HepG2 (cell line): Measurements from ENCODE around the gene HSD11B1L. TPM values are rescaled to one million over a fixed set of nuclear protein-coding genes. Genes with fewer than 3 reads are reported as not detected.

Source experiments
- FOXJ3 ChIP-seq: sonication (generic); formaldehyde crosslinking; IDR thresholded peaks from 2 replicates; pipeline ENCODE4 v1.4.0; 2020; ENCODE audit warnings: missing genetic modification reagents, mild to moderate bottlenecking, borderline replicate concordance
- GATAD2A ChIP-seq: IDR thresholded peaks from 2 replicates; pipeline ENCODE4 v1.6.1; 2016
- MED1 ChIP-seq: sonication (generic); formaldehyde crosslinking; IDR thresholded peaks from 2 replicates; pipeline ENCODE4 v1.4.0; 2020; ENCODE audit warnings: missing genetic modification reagents
- NCOA2 ChIP-seq: sonication (generic); formaldehyde crosslinking; IDR thresholded peaks from 2 replicates; pipeline ENCODE4 v1.8.0; 2022; ENCODE audit warnings: inconsistent platforms
- PRPF4 ChIP-seq: fragments of 200-400 bp; formaldehyde crosslinking; IDR thresholded peaks from 2 replicates; pipeline ENCODE4 v1.6.1; 2016; ENCODE audit warnings: low read length, low read depth; ENCODE audit not compliant: poor library complexity, severe bottlenecking
- THYN1 ChIP-seq: sonication (generic); formaldehyde crosslinking; IDR thresholded peaks from 2 replicates; pipeline ENCODE4 v1.8.1; 2023; ENCODE audit warnings: low read depth, mild to moderate bottlenecking, moderate library complexity, missing genetic modification reagents, borderline replicate concordance
- ZNF160 ChIP-seq: sonication (generic); formaldehyde crosslinking; IDR thresholded peaks from 2 replicates; pipeline ENCODE4 v1.8.0; 2022; ENCODE audit warnings: mild to moderate bottlenecking, inconsistent platforms, missing genetic modification reagents
- ZNF430 ChIP-seq: sonication (generic); formaldehyde crosslinking; IDR thresholded peaks from 2 replicates; pipeline ENCODE4 v1.9.0; 2021; ENCODE audit warnings: mild to moderate bottlenecking, missing genetic modification reagents
- ZNF556 ChIP-seq: sonication (generic); formaldehyde crosslinking; IDR thresholded peaks from 2 replicates; pipeline ENCODE4 v1.4.0; 2020; ENCODE audit warnings: mild to moderate bottlenecking, missing genetic modification reagents, borderline replicate concordance
- ZNF629 ChIP-seq: sonication (generic); formaldehyde crosslinking; conservative IDR thresholded peaks from 2 replicates; pipeline ENCODE4 v1.5.0; 2020; ENCODE audit warnings: missing genetic modification reagents
- ZNF841 ChIP-seq: sonication (generic); formaldehyde crosslinking; IDR thresholded peaks from 2 replicates; pipeline ENCODE4 v1.8.1; 2023; ENCODE audit warnings: missing genetic modification reagents, borderline replicate concordance
- polyA plus RNA-seq, 8 experiments: library from polyadenylated mRNA; depleted of rRNA in 3 of 8; stranded (reverse) in 7 of 8; unstranded in 1 of 8; fragments of >200 nt; fragmentation: Illumina TruSeq in 4 of 8; extraction: Trizol in 4 of 8; gene quantifications; 2 replicates each; pipeline versions ENCODE4 v1.2.1 to v1.2.3, GENCODE V29; 2011 to 2016; ENCODE audit warnings: low read depth in 4 of 8, missing spikeins in 1 of 8, mixed read lengths in 1 of 8; ENCODE audit not compliant: insufficient read depth in 1 of 8
- total RNA-seq, 5 experiments: library from RNA; depleted of rRNA; stranded (reverse); fragments of >200 nt; fragmentation: Illumina TruSeq; extraction: Trizol; gene quantifications; 2 replicates each; pipeline ENCODE4 v1.2.3, GENCODE V29; 2016; ENCODE audit warnings: low read depth in 1 of 5
- TF ChIP-seq, protein P1 (sequence below): sonication (generic); formaldehyde crosslinking; IDR thresholded peaks from 2 replicates; pipeline ENCODE4 v1.8.0; 2022; ENCODE audit warnings: mild to moderate bottlenecking, missing genetic modification reagents, borderline replicate concordance
- TF ChIP-seq, protein P2 (sequence below): sonication (generic); formaldehyde crosslinking; IDR thresholded peaks from 2 replicates; pipeline ENCODE4 v1.9.0; 2021; ENCODE audit warnings: missing genetic modification reagents, mild to moderate bottlenecking, borderline replicate concordance
- TF ChIP-seq, protein P3 (sequence below): sonication (generic); formaldehyde crosslinking; IDR thresholded peaks from 2 replicates; pipeline ENCODE4 v1.8.0; 2022; ENCODE audit warnings: missing genetic modification reagents, mild to moderate bottlenecking, borderline replicate concordance
- TF ChIP-seq, protein P4 (sequence below): sonication (generic); formaldehyde crosslinking; IDR thresholded peaks from 2 replicates; pipeline ENCODE4 v1.5.1; 2020; ENCODE audit warnings: missing genetic modification reagents, mild to moderate bottlenecking, borderline replicate concordance
- TF ChIP-seq, protein P5 (sequence below): sonication (generic); formaldehyde crosslinking; IDR thresholded peaks from 2 replicates; pipeline ENCODE4 v1.4.0; 2020; ENCODE audit warnings: mild to moderate bottlenecking, missing genetic modification reagents, borderline replicate concordance
- TF ChIP-seq, protein P6 (sequence below): IDR thresholded peaks from 2 replicates; pipeline ENCODE4 v1.4.0; 2020; ENCODE audit warnings: mild to moderate bottlenecking, missing genetic modification reagents

HSD11B1L gene
- total and polyA plus RNA-seq, 2 of the 13 experiments (the other 11 are each of a cell fraction or from before 2014, with no cell fraction given) = 2.8 to 3.9 TPM

DNA sequence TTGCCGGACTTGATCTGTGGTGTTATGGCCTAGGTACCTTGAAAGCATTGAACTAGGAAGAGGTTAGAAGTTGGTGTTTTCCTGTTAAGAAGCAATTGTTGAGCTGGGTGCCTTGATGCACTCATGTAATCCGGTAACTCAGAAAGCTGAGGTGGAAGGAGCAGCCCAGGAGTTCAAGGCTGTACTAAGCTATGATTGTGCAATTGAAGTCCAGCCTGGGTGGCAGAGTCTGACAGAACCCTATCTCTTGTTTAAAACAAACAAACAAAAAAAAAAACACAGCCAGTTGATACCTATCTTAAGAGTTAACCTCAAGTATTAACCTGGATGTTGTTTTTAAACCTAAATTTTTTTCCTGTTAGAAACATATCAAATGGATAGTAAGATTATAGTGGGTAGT is 38.6 kb upstream of the HSD11B1L start (continued):
- TF ChIP-seq, protein P1, sequence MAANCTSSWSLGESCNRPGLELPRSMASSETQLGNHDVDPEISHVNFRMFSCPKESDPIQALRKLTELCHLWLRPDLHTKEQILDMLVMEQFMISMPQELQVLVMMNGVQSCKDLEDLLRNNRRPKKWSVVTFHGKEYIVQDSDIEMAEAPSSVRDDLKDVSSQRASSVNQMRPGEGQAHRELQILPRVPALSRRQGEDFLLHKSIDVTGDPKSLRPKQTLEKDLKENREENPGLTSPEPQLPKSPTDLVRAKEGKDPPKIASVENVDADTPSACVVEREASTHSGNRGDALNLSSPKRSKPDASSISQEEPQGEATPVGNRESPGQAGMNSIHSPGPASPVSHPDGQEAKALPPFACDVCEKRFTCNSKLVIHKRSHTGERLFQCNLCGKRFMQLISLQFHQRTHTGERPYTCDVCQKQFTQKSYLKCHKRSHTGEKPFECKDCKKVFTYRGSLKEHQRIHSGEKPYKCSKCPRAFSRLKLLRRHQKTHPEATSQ (CRISPR knock-in tag) = no peak
- TF ChIP-seq NCOA2 (CRISPR knock-in tag) (0 out of 2 replicates have a peak, but pooled peaks have one; percentile 18), FOXJ3 (CRISPR knock-in tag) (no peak), PRPF4 (no peak), ZNF160 (CRISPR knock-in tag) (no peak), THYN1 (CRISPR knock-in tag) (no peak), GATAD2A (CRISPR knock-in tag) (peak; percentile 80), MED1 (CRISPR knock-in tag) (0 out of 2 replicates have a peak, but pooled peaks have one; percentile 26), ZNF430 (CRISPR knock-in tag) (no peak), ZNF841 (CRISPR knock-in tag) (no peak), ZNF556 (no peak), ZNF629 (CRISPR knock-in tag) (no peak)
- TF ChIP-seq, protein P2, sequence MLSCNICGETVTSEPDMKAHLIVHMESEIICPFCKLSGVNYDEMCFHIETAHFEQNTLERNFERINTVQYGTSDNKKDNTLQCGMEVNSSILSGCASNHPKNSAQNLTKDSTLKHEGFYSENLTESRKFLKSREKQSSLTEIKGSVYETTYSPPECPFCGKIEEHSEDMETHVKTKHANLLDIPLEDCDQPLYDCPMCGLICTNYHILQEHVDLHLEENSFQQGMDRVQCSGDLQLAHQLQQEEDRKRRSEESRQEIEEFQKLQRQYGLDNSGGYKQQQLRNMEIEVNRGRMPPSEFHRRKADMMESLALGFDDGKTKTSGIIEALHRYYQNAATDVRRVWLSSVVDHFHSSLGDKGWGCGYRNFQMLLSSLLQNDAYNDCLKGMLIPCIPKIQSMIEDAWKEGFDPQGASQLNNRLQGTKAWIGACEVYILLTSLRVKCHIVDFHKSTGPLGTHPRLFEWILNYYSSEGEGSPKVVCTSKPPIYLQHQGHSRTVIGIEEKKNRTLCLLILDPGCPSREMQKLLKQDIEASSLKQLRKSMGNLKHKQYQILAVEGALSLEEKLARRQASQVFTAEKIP (CRISPR knock-in tag) = no peak
- TF ChIP-seq, protein P3, sequence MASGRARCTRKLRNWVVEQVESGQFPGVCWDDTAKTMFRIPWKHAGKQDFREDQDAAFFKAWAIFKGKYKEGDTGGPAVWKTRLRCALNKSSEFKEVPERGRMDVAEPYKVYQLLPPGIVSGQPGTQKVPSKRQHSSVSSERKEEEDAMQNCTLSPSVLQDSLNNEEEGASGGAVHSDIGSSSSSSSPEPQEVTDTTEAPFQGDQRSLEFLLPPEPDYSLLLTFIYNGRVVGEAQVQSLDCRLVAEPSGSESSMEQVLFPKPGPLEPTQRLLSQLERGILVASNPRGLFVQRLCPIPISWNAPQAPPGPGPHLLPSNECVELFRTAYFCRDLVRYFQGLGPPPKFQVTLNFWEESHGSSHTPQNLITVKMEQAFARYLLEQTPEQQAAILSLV (CRISPR knock-in tag) = no peak
- TF ChIP-seq, protein P4, sequence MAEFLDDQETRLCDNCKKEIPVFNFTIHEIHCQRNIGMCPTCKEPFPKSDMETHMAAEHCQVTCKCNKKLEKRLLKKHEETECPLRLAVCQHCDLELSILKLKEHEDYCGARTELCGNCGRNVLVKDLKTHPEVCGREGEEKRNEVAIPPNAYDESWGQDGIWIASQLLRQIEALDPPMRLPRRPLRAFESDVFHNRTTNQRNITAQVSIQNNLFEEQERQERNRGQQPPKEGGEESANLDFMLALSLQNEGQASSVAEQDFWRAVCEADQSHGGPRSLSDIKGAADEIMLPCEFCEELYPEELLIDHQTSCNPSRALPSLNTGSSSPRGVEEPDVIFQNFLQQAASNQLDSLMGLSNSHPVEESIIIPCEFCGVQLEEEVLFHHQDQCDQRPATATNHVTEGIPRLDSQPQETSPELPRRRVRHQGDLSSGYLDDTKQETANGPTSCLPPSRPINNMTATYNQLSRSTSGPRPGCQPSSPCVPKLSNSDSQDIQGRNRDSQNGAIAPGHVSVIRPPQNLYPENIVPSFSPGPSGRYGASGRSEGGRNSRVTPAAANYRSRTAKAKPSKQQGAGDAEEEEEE (CRISPR knock-in tag) = no peak
- TF ChIP-seq, protein P5, sequence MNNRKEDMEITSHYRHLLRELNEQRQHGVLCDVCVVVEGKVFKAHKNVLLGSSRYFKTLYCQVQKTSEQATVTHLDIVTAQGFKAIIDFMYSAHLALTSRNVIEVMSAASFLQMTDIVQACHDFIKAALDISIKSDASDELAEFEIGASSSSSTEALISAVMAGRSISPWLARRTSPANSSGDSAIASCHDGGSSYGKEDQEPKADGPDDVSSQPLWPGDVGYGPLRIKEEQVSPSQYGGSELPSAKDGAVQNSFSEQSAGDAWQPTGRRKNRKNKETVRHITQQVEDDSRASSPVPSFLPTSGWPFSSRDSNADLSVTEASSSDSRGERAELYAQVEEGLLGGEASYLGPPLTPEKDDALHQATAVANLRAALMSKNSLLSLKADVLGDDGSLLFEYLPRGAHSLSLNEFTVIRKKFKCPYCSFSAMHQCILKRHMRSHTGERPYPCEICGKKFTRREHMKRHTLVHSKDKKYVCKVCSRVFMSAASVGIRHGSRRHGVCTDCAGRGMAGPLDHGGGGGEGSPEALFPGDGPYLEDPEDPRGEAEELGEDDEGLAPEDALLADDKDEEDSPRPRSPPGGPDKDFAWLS (CRISPR knock-in tag) = no peak
- TF ChIP-seq, protein P6, sequence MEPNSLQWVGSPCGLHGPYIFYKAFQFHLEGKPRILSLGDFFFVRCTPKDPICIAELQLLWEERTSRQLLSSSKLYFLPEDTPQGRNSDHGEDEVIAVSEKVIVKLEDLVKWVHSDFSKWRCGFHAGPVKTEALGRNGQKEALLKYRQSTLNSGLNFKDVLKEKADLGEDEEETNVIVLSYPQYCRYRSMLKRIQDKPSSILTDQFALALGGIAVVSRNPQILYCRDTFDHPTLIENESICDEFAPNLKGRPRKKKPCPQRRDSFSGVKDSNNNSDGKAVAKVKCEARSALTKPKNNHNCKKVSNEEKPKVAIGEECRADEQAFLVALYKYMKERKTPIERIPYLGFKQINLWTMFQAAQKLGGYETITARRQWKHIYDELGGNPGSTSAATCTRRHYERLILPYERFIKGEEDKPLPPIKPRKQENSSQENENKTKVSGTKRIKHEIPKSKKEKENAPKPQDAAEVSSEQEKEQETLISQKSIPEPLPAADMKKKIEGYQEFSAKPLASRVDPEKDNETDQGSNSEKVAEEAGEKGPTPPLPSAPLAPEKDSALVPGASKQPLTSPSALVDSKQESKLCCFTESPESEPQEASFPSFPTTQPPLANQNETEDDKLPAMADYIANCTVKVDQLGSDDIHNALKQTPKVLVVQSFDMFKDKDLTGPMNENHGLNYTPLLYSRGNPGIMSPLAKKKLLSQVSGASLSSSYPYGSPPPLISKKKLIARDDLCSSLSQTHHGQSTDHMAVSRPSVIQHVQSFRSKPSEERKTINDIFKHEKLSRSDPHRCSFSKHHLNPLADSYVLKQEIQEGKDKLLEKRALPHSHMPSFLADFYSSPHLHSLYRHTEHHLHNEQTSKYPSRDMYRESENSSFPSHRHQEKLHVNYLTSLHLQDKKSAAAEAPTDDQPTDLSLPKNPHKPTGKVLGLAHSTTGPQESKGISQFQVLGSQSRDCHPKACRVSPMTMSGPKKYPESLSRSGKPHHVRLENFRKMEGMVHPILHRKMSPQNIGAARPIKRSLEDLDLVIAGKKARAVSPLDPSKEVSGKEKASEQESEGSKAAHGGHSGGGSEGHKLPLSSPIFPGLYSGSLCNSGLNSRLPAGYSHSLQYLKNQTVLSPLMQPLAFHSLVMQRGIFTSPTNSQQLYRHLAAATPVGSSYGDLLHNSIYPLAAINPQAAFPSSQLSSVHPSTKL (CRISPR knock-in tag) = peak; percentile 52; the same call in 1 of the 2 replicates
